Natural killer cell (primary cell): ENCODE measurements around the gene ATP8A1. TPM values are rescaled to one million over a fixed set of nuclear protein-coding genes. Genes with fewer than 3 reads are reported as not detected.
"Not testable (repeated sequence)": the region's sequence is repeated elsewhere in the genome, so short reads cannot be mapped to it uniquely, and the experiment has no call there.

Source experiments
- ATAC-seq, 3 donors: fragments of 150-1000 bp in 2 of 3; fragments of 200-7000 bp in 1 of 3; cut with Tn5 transposase; 1 replicate in 1 of 3; 2 replicates in 2 of 3; pipeline ENCODE4 v1.10.0; 2021; ENCODE audit warnings: mild to moderate bottlenecking in 2 of 3, moderate library complexity in 2 of 3
- DNase-seq, 2 donors: peaks; one replicate each; pipeline versions ENCODE4 v3.0.0 to v3.0.0-alpha.2; 2013 to 2021; ENCODE audit warnings: mixed read lengths in 1 of 2
- H3K27ac ChIP-seq: one replicate; pipeline ENCODE4 v1.5.1; 2013; ENCODE audit warnings: mild to moderate bottlenecking, low read length
- H3K27me3 ChIP-seq: one replicate; pipeline ENCODE4 v1.6.1; 2013; ENCODE audit warnings: low read length; ENCODE audit not compliant: control insufficient read depth, insufficient read depth
- H3K36me3 ChIP-seq: one replicate; pipeline ENCODE4 v1.6.1; 2013; ENCODE audit warnings: low read length; ENCODE audit not compliant: control insufficient read depth, insufficient read depth
- H3K4me1 ChIP-seq: one replicate; pipeline ENCODE4 v1.6.1; 2013; ENCODE audit warnings: low read length; ENCODE audit not compliant: control insufficient read depth, insufficient read depth
- H3K4me3 ChIP-seq: one replicate; pipeline ENCODE4 v1.5.1; 2013; ENCODE audit warnings: low read length
- H3K9me3 ChIP-seq: one replicate; pipeline ENCODE4 v1.6.1; 2013; ENCODE audit warnings: low read length; ENCODE audit not compliant: control insufficient read depth, insufficient read depth
- H3K27ac Mint-ChIP-seq, 2 donors: one replicate each; pipeline ENCODE4 v1.8.0; 2022; ENCODE audit warnings: mild to moderate bottlenecking in 2 of 2, mixed read lengths in 2 of 2, moderate library complexity in 1 of 2
- H3K27me3 Mint-ChIP-seq, 2 donors: one replicate each; pipeline ENCODE4 v1.8.0; 2022; ENCODE audit warnings: low read depth in 2 of 2, mixed read lengths in 2 of 2
- H3K36me3 Mint-ChIP-seq: one replicate; pipeline ENCODE4 v1.8.0; 2022; ENCODE audit warnings: mixed read lengths
- H3K4me1 Mint-ChIP-seq, 2 donors: one replicate each; pipeline ENCODE4 v1.8.0; 2022; ENCODE audit warnings: mixed read lengths in 2 of 2
- H3K4me3 Mint-ChIP-seq: one replicate; pipeline ENCODE4 v1.8.0; 2022; ENCODE audit warnings: mild to moderate bottlenecking, moderate library complexity, mixed read lengths
- H3K9me3 Mint-ChIP-seq, 2 donors: one replicate each; pipeline ENCODE4 v1.8.0; 2022; ENCODE audit warnings: mixed read lengths in 2 of 2
- WGBS: methylation state at CpG from one replicate; pipeline ENCODE4 v1.1.7; 2013; ENCODE audit warnings: missing lambda C conversion rate; ENCODE audit not compliant: insufficient coverage; 5-methylcytosine and 5-hydroxymethylcytosine counted together
- intact Hi-C: fragments of 100-400 bp; cut with micrococcal nuclease; formaldehyde crosslinking; loops from one replicate; pipeline ENCODE4 v1.14.2; 2022
- total RNA-seq, 4 donors: library from RNA; stranded (reverse); fragments of 120-200 nt in 1 of 4; gene quantifications; one replicate each; pipeline versions ENCODE4 v1.2.3 to v1.2.4, GENCODE V29; 2013 to 2022
- TF ChIP-seq, protein P1 (sequence below): fragments of 200-600 bp; IDR thresholded peaks from one replicate; pipeline ENCODE4 v1.8.0; 2022; ENCODE audit warnings: antibody characterized with exemption

Gene ATP8A1
- total RNA-seq, 3 donors from 2014 or later (not counting 1 experiment from before 2014, with no cell fraction given): 84.8 to 156 (median 147) TPM

DNA sequence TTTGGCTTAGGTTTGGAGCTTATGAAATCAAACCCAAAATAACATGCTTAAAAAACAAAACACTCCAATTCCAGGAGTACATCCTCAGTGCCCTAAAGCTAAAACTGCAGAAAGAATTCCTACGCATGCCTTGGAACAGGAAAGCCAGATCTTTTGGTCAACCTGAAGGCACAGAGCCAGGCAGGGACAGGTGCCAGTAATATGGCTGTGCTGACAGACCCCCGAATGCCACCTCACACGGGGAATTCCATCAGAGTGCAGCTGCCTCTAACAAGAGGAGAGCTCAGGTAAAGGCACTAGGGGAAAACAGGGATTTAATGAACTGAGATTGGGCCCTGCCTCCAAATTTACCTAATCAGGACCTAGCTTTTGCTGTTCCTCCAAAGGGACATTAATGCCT lies 182.5 kb downstream of the ATP8A1 start:
- H3K4me3 ChIP-seq: no peak overlapping the region
- Mint-ChIP-seq H3K27ac (no peak overlapping the region), H3K9me3 (no peaks in the 10 kb centered on the region), H3K27me3 (no peaks in the 10 kb centered on the region), H3K4me3 (no peak overlapping the region), H3K36me3 (no peaks in the 10 kb centered on the region), H3K4me1 (peaks cover 8 to 12% of the 10 kb centered on the region in 2 donors)
- WGBS: 85% methylated on average over 3 of the region's 3 CpGs
- no peak overlapping the region for H3K27ac ChIP-seq
- H3K36me3 ChIP-seq: peaks cover 7% of the 10 kb centered on the region
- H3K27me3 ChIP-seq: no peaks in the 10 kb centered on the region
- ATAC-seq: no peak
- no peak for DNase-seq
- H3K9me3 ChIP-seq: no peaks in the 10 kb centered on the region
- intact Hi-C loops: no loop called here
- TF ChIP-seq, protein P1, sequence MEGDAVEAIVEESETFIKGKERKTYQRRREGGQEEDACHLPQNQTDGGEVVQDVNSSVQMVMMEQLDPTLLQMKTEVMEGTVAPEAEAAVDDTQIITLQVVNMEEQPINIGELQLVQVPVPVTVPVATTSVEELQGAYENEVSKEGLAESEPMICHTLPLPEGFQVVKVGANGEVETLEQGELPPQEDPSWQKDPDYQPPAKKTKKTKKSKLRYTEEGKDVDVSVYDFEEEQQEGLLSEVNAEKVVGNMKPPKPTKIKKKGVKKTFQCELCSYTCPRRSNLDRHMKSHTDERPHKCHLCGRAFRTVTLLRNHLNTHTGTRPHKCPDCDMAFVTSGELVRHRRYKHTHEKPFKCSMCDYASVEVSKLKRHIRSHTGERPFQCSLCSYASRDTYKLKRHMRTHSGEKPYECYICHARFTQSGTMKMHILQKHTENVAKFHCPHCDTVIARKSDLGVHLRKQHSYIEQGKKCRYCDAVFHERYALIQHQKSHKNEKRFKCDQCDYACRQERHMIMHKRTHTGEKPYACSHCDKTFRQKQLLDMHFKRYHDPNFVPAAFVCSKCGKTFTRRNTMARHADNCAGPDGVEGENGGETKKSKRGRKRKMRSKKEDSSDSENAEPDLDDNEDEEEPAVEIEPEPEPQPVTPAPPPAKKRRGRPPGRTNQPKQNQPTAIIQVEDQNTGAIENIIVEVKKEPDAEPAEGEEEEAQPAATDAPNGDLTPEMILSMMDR: no peak
- H3K4me1 ChIP-seq: no peaks in the 10 kb centered on the region

DNA sequence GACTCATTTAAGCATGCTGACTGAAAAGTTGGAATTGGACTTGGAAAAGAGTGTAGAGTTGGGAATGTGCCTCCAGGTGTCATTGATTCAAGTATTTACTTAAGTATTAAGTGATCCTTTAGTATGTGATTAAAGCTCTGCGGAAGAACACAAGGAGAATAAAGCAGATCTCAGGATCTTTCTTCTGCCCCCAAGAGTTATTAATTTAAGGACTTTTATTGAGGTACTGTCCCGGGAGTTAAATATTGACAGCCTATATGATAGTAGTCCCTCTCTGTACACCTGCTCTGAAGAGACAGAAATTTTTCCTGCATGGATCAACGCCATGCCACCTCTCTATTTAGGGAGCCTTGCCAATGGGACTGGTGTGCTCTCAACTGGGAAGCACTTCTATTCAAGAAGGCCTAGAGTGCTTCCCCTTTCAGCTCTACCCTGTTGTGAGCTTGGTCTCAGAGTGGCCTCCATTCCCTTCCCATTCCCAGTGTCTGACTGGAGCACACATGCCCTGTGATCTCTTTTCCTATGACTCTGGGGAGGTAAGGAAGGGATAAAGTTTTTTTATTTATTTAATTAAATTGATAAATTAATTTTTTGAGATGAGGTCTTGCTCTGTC lies 183.7 kb downstream of the ATP8A1 start:
- no peaks in the 10 kb centered on the region for H3K27me3 Mint-ChIP-seq
- Histone ChIP-seq H3K4me3 (no peak overlapping the region), H3K9me3 (no peaks in the 10 kb centered on the region), H3K4me1 (no peaks in the 10 kb centered on the region), H3K36me3 (no peaks in the 10 kb centered on the region), H3K27ac (no peak overlapping the region), H3K27me3 (no peaks in the 10 kb centered on the region)
- ATAC-seq: no peak
- H3K27ac Mint-ChIP-seq: no peak overlapping the region
- H3K4me3 Mint-ChIP-seq: no peak overlapping the region
- no peaks in the 10 kb centered on the region for H3K9me3 Mint-ChIP-seq
- no peak for DNase-seq
- intact Hi-C loops: no loop called here
- TF ChIP-seq, protein P1: no peak
- H3K36me3 Mint-ChIP-seq: no peaks in the 10 kb centered on the region
- peaks cover 8 to 12% of the 10 kb centered on the region in 2 donors for H3K4me1 Mint-ChIP-seq
- 100% methylated on average over 3 of the region's 3 CpGs for WGBS

DNA sequence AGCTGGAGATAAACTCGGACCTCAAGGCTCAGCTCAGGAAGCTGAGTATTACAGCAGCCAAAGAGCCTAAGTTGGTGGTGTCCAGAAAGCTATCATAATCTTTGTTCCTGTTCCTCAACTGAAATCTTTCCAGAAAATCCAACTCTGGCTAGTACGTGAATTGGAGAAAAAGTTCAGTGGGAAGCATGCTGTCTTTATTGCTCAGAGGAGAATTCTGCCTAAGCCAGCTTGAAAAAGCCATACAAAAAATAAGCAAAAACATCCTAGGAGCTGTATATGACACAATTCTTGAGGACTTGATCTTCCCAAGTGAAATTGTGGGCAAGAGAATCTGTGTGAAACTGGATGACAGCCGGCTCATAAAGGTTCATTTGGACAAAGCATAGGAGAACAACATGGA lies 185.0 kb downstream of the ATP8A1 start:
- no peak for DNase-seq
- H3K36me3 Mint-ChIP-seq: peaks cover 7% of the 10 kb centered on the region
- no peaks in the 10 kb centered on the region for H3K9me3 Mint-ChIP-seq
- intact Hi-C loops: no loop called here
- no peak overlapping the region for H3K4me3 ChIP-seq
- no peaks in the 10 kb centered on the region for H3K4me1 ChIP-seq
- WGBS: 100% methylated on average over 3 of the region's 3 CpGs
- H3K27ac ChIP-seq: no peak overlapping the region
- H3K27me3 Mint-ChIP-seq: no peaks in the 10 kb centered on the region
- no peaks in the 10 kb centered on the region for H3K27me3 ChIP-seq
- TF ChIP-seq, protein P1: no peak
- no peak for ATAC-seq
- no peaks in the 10 kb centered on the region for H3K36me3 ChIP-seq
- no peak overlapping the region for H3K27ac Mint-ChIP-seq
- no peak overlapping the region for H3K4me3 Mint-ChIP-seq
- H3K9me3 ChIP-seq: no peaks in the 10 kb centered on the region
- peaks cover 6 to 8% of the 10 kb centered on the region in 2 donors for H3K4me1 Mint-ChIP-seq

DNA sequence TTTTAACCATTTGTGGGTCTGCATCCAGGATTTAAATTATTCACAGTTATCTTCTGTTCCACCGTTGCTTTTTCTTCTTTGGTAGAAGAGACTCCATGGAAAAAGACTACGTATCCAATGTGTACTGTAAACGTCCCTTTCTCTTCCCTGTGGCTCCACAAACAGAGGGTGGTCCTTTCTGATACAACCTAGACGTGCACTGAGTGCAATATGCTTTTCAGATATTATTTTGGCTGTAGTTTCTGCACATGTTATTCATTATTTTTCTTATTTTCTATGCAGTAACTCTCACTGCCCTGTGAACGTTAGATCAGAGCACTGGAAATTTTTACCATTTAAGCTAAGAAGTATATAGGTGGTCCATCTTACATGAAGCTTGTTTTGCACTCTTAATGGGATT lies 186.9 kb downstream of the ATP8A1 start:
- no peaks in the 10 kb centered on the region for H3K4me1 ChIP-seq
- no peak for ATAC-seq
- no peak for DNase-seq
- Mint-ChIP-seq H3K4me3 (no peak overlapping the region), H3K36me3 (peaks cover 7% of the 10 kb centered on the region), H3K9me3 (no peaks in the 10 kb centered on the region), H3K27me3 (no peaks in the 10 kb centered on the region), H3K27ac (no peak overlapping the region), H3K4me1 (peaks cover 6 to 8% of the 10 kb centered on the region in 2 donors)
- no peaks in the 10 kb centered on the region for H3K9me3 ChIP-seq
- WGBS: 98% methylated on average over 3 of the region's 5 CpGs
- H3K36me3 ChIP-seq: no peaks in the 10 kb centered on the region
- TF ChIP-seq, protein P1: no peak
- no peaks in the 10 kb centered on the region for H3K27me3 ChIP-seq
- H3K27ac ChIP-seq: no peak overlapping the region
- H3K4me3 ChIP-seq: no peak overlapping the region
- intact Hi-C loops: no loop called here

DNA sequence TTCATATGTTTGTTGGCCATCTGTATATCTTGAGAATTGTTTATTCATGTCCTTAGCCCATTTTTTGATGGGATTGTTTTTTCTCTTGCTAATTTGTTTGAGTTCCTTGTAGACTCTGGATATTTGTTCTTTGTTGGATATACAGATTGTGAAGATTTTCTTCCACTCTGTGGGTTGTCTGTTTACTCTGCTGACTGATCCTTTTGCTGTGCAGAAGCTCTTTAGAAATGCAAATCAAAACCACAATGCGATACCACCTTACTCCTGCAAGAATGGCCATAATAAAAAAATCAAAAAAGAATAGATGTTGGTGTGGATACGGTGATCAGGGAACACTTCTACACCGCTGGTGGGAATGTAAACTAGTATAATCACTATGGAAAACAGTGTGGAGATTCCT lies 189.1 kb downstream of the ATP8A1 start:
- H3K9me3 Mint-ChIP-seq, ATAC-seq, H3K27ac Mint-ChIP-seq, DNase-seq, H3K4me3 Mint-ChIP-seq, H3K27ac ChIP-seq, H3K27me3 ChIP-seq, H3K27me3 Mint-ChIP-seq, H3K4me1 ChIP-seq, H3K9me3 ChIP-seq, H3K4me1 Mint-ChIP-seq, H3K4me3 ChIP-seq, intact Hi-C loops: not testable (repeated sequence)
- H3K36me3 ChIP-seq: peaks cover 19% of the 10 kb centered on the region
- H3K36me3 Mint-ChIP-seq: peaks cover 19% of the 10 kb centered on the region
- WGBS: no CpG with 5 or more reads among the region's 3 CpGs
